ENCODE data around the gene CFAP92.

The CFAP92 gene

DNA sequence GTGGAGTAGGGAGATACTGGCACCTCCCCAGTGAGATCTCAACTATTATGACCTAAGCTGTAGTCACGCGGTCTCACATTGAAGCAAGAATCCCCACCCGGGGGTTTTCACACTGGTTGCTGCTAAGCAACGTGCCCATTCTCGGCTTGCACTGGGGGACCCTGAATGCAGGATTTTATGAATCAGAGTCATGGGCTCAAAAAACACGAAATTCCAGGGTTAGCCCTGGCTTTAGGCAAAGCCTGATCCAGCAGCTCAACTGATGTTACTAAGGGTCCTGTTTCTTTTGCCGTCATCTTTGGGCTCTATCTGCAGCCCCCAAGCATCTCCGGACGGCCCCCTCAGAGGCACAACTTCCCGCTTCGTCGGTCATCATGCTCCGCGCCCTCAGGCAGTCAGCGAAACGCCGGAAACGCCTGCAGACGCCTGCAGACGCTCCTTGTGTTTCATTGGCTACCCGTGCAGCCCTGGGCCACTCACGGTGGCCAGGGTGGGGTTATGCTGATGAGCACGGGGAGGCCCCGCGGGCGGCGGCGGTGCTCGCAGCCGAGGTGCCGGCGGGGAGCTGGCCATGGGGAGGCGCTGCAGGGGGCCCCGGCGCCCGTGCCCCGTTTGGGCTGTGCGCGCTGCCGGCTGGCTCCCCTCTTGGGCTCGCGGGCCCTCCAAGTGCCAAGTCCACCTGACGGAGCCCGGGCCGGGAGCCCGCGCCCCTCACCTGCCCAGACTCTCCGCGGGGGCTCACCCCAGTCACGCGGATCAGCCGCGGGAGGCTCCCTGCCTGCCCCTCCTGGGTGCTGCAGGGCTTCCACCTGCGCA is 33.1 kb upstream of the CFAP92 start:
- peak in 12 of 14 donors; percentile 30 to 81 (median 65) for DNase-seq

DNA sequence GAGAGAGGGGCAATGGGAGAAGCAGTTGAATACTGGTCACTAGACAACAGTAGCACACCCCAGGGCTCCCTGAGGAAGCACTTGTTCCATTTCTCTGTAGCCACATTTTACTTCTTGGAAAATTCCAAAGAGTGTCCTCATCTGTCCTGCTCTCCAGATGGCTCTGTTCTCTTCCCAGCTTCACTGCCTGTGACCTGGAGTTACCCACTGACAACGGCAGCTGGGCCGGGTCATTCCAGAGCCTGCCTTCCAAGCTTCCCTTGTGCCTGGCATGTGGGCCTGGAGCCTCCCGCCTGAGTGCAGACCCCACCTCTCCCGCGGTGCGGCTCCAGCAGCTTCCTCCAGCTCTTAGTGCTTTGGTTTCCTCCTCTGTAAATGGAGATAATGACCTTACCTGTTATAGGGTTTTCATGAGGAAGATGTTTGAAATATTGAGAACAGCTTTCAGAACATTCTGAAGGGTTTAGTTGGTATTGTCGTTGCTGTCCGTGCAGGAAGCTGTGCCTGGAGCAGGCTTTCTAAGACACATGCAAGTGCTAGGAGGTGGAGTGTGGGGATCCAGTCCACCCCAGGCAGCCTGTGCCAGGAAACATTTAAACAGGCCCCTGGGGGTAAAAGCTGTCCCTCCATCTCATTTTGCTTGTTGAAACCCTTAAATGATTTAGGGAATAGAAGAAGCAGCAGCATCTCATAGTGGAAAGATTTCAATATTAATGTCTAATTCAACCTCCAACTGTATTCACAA is 32.0 kb upstream of the CFAP92 start:
- peak in 1 of 14 donors; percentile 47 for DNase-seq

DNA sequence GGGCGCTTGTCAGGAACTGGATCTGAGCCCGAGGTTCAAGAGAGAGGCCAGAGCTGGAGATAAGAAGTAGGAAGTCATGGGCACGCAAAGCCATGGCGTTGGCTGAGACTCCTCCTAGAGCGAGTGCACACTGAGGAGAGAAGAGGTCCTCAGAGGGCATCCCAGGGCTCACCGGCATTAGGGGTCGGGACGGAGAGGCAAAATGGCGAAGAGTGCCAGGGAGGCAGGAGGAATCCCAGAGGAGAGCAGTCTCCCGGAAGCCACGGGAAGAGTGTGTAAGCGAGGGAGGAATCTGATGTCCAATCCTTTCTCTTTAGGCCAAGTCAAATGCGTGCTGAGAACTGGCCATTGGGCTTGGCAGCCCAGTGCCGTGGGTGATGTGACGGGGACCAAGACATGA is 31.2 kb upstream of the CFAP92 start:
- DNase-seq, result no peak

DNA sequence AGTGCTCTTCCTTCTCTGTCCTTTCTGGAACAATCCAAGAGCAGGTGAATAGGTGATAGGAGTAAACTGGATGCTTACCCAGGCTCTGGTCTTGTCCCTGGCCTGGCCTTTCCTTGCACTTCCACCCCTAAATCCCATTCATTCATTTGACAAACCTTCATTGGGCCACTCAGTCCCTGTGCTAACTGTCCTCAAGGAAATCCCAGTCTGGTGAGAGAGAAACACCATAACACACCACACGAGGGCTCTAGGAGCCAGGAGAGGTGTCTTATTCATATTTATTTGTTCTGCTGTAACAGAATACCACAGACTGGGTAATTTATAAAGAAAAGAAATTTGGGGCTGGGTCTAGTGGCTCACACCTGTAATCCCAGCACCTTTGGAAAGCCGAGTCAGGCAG is 30.0 kb upstream of the CFAP92 start:
- no peak for DNase-seq

DNA sequence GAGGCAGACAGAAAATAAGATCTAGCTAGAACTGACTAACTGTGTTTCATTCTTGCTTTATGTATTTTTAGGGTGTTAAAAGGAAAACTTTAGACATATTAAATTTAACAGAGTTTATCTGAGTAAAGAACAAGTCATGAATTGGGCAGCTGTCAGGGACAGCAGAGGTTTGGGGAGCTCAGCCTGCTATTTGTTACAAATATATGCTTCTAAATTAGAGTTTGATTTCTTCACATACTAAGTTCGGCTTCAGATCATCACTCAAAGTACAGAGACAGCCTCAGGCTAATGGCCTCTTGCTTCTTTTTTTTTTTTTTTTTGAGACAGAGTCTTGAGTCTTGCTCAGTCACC is 29.1 kb upstream of the CFAP92 start:
- DNase-seq, result no peak

DNA sequence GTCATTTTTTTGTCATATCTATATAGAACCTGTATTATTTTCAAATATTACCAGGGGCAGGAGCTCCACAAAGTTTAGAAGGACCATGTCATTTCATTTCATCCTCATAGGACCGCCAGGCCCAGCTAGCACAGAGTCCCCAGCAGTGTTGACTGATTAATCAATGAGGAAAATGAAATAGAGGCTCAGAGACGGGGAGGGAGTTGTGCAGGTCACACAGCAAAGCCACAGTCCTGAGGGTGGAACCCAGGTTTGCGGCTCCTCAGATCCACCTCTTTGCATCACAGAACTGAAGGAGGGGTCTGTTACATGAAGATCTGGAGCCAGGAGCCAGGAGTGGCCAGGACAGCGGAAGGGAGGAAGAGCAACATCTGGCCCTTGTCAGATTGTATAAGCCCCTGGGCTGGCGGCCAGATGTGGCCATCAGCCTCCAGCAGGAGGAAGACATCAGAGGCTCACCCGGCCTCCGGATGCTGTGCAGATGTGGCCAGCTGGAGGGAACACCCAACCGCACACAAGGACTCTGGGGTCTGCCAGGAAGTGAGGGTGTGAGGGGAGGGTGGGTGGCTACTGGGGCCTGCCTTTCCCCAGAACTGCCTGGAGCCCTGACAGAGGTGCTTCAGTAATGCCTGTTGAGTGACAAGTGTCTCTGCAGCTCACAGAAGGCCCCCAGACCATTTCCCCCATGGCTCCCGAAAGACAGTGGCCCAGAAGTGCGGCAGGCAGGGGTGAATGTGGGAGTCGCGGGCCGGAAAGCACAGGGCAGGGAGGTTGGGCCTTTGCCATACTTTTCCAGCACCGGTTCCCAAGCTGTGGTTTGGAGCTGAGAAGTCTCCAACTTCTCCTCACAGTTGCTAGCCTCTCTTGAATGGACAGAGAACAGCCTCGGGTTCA is 28.5 kb upstream of the CFAP92 start:
- no peak for DNase-seq

DNA sequence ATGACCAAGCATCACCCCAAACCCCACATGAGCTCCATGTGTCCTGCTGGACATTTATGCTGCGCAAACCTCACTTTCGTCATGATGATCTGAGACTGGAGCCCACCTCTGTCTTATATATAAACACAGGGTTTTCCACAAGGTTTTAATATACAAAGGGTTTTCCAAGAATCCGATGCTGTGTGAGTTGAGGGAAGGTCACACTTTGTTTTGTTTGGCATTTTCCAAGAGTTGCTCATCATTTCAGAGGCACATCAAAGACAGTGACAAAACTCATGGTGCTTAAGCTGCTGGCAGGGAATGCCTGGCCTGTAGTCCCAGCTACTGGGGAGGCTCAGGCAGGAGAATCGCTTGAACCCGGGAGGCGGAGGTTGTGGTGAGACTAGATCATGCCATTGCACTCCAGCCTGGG is 27.3 kb upstream of the CFAP92 start:
- DNase-seq, result no peak

DNA sequence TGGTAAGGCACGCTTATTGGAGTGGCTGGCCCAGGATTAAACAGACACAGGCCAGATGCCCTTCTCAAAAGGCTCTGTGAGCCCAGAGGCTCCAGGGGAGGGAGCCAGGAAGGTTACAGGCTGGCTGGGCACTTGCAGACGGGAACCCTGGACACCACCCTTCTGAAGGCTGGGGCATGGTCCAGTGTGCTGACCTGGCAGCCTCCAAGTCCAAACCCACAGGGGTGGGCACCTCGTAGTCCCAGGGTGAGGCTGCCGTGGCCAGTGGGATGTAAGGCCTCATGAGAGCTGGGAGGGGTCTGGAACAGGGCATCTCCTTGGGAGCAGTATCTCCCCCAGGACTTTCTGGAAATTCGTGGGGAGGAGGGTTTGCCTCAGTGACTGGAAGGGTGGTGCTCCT is 26.8 kb upstream of the CFAP92 start:
- DNase-seq, result no peak

DNA sequence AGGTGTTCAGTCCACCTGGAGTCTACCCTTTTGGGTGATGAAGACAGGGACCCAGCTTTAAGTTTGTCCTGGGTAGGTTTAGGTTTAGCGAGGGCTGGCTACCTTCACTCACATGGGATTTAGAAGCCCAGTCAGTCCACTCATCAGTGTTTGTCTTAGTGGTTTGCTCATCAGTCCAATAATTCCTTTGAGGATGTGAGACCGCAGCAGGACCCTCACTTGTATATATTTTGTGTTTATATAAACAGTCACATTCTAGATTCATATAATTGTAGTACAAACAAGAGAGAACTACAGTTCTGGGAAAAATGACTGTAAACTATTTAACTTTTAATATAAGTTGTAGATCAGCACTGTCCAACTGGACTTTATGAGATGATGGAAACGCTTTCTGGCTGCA is 25.4 kb upstream of the CFAP92 start:
- DNase-seq, result no peak

DNA sequence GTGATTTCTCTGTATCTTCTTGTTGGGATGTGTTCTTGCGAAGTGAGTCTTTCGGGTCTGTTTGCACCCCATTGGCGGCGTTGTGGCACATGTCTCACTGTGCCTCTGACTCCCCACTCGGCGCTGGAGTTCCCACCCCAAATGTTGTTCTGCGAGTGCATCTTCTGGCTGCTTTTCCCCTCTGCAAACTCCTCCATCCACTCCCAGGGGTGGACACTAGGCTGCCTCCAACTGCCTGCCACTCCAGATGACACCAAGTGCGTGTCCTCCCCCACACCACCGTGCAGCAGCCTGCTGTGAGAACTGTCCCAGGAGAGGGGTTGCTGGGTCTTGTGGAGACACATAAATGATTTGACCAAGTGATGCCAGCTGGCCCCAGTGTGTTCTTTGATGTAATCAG is 24.9 kb upstream of the CFAP92 start:
- no peak for DNase-seq

DNA sequence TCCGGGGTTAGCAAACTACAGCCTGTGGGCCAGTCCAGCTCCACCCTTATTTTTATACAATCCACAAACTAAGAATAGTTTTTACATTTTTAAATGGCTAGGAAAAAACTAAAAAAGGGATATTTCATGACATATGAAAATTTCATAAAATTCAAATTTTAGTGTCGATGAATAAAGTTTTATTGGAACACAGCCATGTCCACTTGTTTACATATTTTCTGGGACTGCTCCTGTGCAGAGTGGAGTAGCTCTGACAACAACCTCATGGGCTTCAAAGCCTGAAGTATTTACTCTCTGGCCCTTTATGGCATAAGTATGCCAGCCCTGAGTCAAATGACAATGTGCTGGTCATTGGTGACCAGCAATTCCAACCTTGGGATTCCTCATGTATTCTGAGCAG is 24.4 kb upstream of the CFAP92 start:
- DNase-seq, result no peak

DNA sequence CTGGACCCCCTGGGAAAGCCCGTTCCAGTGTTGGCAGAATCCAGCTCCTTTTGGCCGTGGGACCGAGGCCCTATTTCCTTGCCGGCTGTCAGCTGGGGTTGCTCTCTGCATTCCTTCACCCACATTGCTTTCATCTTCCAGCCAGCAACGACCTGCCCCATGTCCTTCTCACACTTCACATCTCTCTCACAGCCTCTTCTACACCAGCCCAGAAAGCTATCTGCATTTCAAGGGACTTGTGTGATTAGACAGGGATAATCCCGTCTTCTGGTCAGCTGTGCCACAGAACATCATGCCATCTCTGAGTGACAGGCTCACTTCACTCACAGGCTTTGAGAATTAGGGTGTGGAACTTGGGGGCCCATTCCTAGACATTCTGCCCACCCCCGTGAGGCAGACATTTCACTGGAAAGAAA is 23.6 kb upstream of the CFAP92 start:
- no peak for DNase-seq

DNA sequence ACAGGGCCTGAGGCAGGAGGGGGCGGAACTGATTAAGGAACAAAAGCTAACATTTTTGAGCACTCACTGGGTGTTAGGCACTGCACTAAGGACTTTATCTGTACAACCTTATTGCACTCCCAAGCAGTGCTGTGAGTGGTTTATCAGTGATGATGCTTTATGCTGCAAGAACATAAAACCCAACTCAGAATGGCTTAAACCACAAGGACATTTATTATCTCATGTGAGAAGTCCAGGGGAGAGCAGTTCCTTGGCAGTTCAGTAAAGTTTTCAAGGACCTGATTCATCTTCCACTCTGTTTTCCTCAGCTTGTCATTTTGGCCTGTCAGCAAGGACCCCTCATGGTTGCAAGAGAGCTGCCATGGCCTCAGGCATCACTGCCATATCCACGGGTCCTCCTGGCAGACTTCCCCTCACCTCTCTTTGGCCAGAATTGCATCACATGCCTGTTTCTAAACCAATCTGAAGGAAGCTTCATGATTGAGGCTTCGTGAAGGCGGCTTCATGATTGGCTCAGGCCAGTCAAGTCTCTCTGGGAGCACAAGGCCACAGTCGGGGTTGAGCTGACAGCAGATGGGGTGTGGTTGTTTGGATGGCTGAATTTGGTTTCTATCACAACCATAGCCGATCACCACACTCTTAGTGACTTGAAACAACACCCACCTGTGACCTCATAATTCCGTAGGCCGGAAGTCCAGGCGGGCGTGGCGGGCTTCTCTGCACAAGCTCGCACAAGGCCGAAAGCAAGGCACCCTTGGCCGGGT is 23.0 kb upstream of the CFAP92 start:
- no peak for DNase-seq

DNA sequence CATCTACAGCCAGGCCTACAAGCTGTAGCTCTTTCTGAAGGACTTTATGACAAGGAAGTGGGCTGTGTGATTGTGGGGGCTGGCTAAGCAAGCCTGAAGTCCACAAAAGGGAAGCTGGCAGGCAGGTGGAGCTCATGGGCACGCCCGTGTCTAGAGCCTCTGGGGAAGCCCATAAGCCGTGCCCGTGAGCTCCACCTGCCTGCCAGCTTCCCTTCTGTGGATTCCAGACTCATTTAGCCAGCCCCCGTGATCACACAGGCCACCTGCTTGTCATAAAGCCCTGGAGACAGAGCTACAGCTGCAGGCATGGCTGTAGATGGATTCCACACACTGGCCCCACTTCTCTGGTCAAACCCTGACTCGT is 22.5 kb upstream of the CFAP92 start:
- no peak for DNase-seq

DNA sequence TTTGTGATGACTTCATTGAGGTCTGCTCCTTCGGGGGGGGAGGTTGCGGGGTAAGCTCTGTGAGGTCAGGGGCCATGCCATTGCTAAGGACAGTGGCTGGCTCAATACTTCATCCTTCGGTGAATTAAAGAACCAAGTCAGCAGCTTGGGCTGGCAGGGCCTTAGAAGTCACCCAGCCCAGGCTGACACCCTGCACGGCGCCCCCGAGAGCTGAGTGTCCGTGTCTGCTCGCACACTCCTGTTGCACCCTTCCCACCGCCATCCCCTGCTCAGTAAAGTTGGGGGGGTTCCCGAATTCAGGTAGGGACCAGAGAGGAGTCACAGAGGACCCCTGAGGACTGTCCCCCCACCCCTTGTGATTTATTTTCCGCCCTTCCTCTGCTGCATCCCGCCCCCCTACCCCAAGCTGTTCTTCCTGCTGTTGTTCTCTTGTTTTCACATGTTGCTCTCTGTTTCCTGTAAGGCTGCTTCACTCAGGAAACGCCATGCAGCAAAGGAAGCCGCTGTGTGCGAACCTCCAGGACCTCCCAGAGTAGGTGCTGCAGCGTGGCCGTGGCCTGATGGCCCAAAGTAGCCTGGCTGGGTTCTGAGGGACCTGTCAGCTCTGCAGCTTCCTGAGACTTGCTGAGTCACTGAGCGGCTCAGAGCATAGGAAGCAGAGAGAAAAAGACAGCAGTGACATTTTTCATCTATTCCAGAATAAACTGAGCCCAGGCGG is 21.7 kb upstream of the CFAP92 start:
- DNase-seq, result no peak

DNA sequence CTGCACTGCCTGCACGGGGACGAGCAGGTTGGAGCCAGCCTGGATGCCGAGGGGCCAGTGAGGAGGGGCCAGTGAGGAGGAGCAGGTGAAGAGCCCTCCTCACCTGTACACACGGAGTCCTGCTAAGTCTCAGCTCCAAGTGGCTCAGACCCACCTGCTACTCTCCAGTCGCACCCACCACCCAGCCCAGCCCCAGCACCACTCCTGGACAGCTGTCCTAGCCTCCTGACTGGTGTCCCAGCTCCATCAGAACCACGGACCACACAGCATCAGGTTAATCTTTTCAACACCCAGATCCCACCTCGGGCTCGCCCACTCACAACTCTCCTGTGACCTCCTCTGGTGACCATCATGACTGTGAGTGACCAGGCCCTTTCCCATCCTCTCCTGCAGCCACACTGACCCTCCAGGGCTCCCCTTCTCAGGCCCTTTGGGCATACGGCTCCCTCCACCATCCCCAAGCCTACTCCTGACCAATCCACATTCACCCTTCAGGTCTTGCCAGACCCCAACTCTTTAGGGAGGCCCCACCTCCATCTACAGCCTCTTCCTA is 21.0 kb upstream of the CFAP92 start:
- no peak for DNase-seq

DNA sequence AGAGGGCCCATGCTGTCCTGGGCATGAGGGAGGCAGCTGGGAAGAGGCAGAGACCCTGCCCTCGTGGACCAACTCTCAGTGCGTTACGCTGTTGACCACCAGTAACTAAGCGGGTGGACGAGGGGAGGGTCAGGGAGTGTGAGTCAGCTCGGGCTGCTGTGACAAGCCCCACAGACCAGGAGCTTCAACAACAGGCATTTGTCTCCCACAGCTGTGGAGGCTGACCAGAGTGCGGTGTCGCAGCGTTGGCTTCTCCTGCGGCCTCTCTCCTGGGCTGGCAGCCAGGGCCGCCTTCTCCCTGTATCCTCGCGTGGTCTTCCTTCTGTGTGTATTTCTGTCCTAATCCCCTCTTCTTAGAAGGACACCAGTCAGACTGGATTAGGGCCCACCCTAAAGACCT is 20.3 kb upstream of the CFAP92 start:
- DNase-seq, result peak in 7 of 14 donors; percentile 6 to 75 (median 12)

DNA sequence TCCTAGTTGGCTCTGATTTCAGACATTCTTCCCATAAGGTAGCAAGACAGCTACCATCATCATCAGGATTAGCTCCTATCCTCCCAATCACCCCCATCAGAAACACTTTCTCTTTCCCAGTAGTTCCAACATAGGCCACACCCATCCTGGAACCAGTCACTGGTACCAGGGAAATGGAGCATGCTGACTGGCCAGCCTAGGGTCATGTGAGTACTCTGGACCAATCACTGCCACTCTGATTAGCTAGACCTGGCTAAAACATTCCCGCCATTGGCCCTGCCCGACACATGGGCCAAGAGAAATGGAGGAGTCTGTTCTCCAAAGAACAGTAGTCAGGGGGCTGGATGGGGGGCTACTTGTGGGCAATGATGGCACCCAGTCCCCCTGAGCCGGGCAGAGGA is 19.6 kb upstream of the CFAP92 start:
- no peak for DNase-seq

DNA sequence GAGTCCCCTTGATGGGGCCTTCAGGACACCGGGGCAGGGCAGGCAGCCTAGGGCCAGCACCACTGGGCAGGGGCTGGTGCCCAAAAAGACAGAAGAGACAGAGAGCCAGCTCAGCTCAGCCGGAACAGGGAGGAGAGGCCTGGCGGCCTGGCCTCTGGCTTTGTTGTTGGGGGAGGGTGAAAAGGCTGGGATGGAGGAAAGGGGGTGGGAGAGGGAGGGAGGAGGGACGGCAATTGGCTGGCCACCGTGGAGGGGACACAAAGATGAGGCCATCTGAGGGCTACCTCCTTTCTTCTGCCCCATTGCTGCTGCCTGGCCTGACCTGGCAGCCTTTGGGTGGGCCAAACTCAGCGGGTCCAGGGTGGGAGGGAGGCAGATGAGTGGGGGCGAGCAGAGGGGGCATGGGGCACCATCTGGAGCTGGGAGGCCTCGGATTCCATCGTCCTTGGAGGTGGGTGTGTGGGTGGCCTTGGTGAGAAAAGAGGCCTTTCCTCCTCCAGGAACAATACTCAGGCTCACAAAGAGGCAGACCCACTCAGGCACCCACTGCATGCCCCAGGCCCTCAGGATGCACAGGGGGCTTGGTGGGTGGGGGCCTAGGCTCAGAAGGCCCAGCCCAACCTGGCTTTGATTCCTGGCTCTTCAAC is 16.6 kb upstream of the CFAP92 start:
- no peak for DNase-seq

DNA sequence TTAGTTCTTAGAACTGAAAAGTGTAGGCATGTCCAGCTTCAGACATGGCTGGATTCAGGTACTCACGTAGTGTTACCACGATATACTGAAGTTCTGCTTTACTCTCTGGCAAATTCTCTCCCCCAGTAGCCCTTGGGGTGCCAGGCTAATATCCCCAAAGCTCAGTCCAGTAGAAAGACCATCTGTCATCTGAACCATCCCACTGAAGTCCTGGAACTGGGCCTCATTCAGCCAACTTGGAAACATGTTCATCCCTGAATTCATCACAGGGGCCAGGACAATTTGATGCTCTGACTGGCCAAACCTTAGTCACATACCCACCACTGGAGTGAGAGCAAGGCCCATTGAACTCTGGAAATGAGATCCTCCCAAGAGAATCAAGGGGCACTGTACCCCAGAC is 15.4 kb upstream of the CFAP92 start:
- peak in 1 of 14 donors; percentile 70 for DNase-seq

DNA sequence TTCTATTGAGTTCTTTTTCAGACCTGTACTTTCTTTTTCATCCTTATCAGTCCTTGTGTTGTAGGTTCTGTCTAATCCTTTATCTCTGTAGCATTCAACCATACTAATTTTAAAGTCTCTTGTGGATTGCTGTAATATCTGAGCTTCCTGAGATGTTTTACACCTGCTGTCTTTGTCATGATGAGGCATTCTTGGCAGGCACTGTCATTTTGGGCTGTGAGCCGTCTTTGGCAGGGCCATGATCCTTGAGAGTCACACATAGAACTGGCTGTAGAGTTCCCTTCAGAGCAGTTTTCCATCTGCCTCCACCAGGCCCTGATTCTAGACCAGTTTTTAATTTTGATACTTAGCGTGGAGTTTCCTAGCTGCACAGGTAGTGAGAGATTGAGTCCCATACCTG is 13.9 kb upstream of the CFAP92 start:
- peak in 1 of 14 donors; percentile 78 for DNase-seq
